HepG2 (cell line): ENCODE measurements around the gene THRB. TPM values are rescaled to one million over a fixed set of nuclear protein-coding genes. Genes with fewer than 3 reads are reported as not detected.

Source experiments
- ATAC-seq: fragments of 200-7000 bp; cut with Tn5 transposase; 3 replicates; pipeline ENCODE4 v1.9.1; 2020; ENCODE audit warnings: mild to moderate bottlenecking, moderate library complexity
- BruUV-seq: library from RNA; stranded (reverse); fragments of 400-500 nt; replicated peaks from 2 replicates; lab custom pipeline; 2021; lab: Mats Ljungman, UMichigan
- CTCF ChIA-PET: fragments of 300-600 bp; formaldehyde crosslinking; extraction: SDS; loops from one replicate; lab custom pipeline; 2021; ENCODE audit warnings: low total read pairs, inconsistent platforms, low intra/inter-chr PET ratio; lab: Yijun Ruan, JAX
- POLR2A ChIA-PET: fragments of 350-600 bp; sonication (Branson Sonifier 250); formaldehyde crosslinking; loops from one replicate; lab custom pipeline; 2020; ENCODE audit warnings: antibody characterized with exemption, inconsistent platforms; lab: Yijun Ruan, JAX
- DNase-seq: peaks from one replicate; pipeline ENCODE4 v3.0.0-alpha.2; 2015; ENCODE audit warnings: low spot score
- FAIRE-seq: peaks from 3 replicates; lab custom pipeline; 2011; peaks lifted over from hg19 to GRCh38; lab: Jason Lieb, UNC
- H2AFZ ChIP-seq: one replicate; pipeline ENCODE4 v1.6.1; 2011; ENCODE audit warnings: low read length, inconsistent platforms
- H3K27ac ChIP-seq: fragments of 300-600 bp; 3 replicates; pipeline ENCODE4 v1.8.0; 2011; ENCODE audit warnings: mixed run types, mild to moderate bottlenecking, mixed read lengths, low read length, inconsistent platforms; ENCODE audit not compliant: insufficient read depth; ENCODE audit errors: extremely low read length
- H3K27me3 ChIP-seq, 2 experiments: fragments of 200-600 bp in 1 of 2; 2 replicates in 1 of 2; 3 replicates in 1 of 2; pipeline versions ENCODE4 v1.6.0 to v1.8.0; 2011; ENCODE audit warnings: low read length in 2 of 2, mild to moderate bottlenecking in 2 of 2, moderate library complexity in 2 of 2, inconsistent platforms in 1 of 2; ENCODE audit not compliant: insufficient read depth in 2 of 2, control insufficient read depth in 1 of 2
- H3K36me3 ChIP-seq, 2 experiments: fragments of 200-600 bp in 1 of 2; replicated peaks in 1 of 2; 2 replicates in 1 of 2; 3 replicates in 1 of 2; pipeline versions ENCODE4 v1.5.1 to v1.8.0; 2011; ENCODE audit warnings: low read length in 2 of 2, inconsistent platforms in 1 of 2; ENCODE audit not compliant: insufficient read depth in 2 of 2, control insufficient read depth in 1 of 2
- H3K4me1 ChIP-seq: 2 replicates; pipeline ENCODE4 v1.5.1; 2012; ENCODE audit warnings: low read length, inconsistent platforms; ENCODE audit not compliant: insufficient read depth
- H3K4me2 ChIP-seq: 2 replicates; pipeline ENCODE4 v1.6.0; 2011; ENCODE audit warnings: low read depth, low read length, inconsistent platforms
- H3K4me3 ChIP-seq, 3 experiments: fragments of 200-600 bp in 1 of 3; sonication (generic), shearing (Covaris generic) in 1 of 3; replicated peaks in 1 of 3; 2 replicates each; pipeline ENCODE4 v1.5.1; 2011 to 2016; ENCODE audit warnings: low read length in 3 of 3, inconsistent platforms in 2 of 3, low read depth in 2 of 3, mild to moderate bottlenecking in 2 of 3, control low read depth in 1 of 3, mixed read lengths in 1 of 3; ENCODE audit not compliant: insufficient read depth in 1 of 3
- H3K79me2 ChIP-seq: one replicate; pipeline ENCODE4 v1.6.1; 2011; ENCODE audit warnings: low read length, inconsistent platforms; ENCODE audit not compliant: insufficient read depth
- H3K9ac ChIP-seq: 2 replicates; pipeline ENCODE4 v1.6.0; 2011; ENCODE audit warnings: mild to moderate bottlenecking, low read depth, low read length, inconsistent platforms; ENCODE audit not compliant: insufficient read depth
- H3K9me3 ChIP-seq: 2 replicates; pipeline ENCODE4 v1.5.1; 2012; ENCODE audit warnings: mild to moderate bottlenecking, low read length
- H4K20me1 ChIP-seq: 2 replicates; pipeline ENCODE4 v1.6.0; 2011; ENCODE audit warnings: inconsistent platforms, mild to moderate bottlenecking, low read length, moderate library complexity; ENCODE audit not compliant: insufficient read depth
- DPF2 ChIP-seq: sonication (generic); formaldehyde crosslinking; IDR thresholded peaks from 2 replicates; pipeline ENCODE4 v1.4.0; 2020; ENCODE audit warnings: mild to moderate bottlenecking, low read depth, missing genetic modification reagents, borderline replicate concordance
- HDAC2 ChIP-seq: sonication (generic); formaldehyde crosslinking; IDR thresholded peaks from 2 replicates; pipeline ENCODE4 v1.4.0; 2020; ENCODE audit warnings: missing genetic modification reagents
- KLF13 ChIP-seq: sonication (generic); formaldehyde crosslinking; IDR thresholded peaks from 2 replicates; pipeline ENCODE4 v1.4.0; 2020; ENCODE audit warnings: mild to moderate bottlenecking, missing genetic modification reagents
- LBX2 ChIP-seq: sonication (generic); formaldehyde crosslinking; IDR thresholded peaks from 2 replicates; pipeline ENCODE4 v1.5.0; 2020; ENCODE audit warnings: missing genetic modification reagents, mild to moderate bottlenecking, borderline replicate concordance
- NBN ChIP-seq: fragments of 450-650 bp; conservative IDR thresholded peaks from 2 replicates; pipeline ENCODE4 v1.6.1; 2017
- PAWR ChIP-seq: sonication (generic); formaldehyde crosslinking; IDR thresholded peaks from 2 replicates; pipeline ENCODE4 v1.4.0; 2020; ENCODE audit warnings: missing genetic modification reagents, mild to moderate bottlenecking, borderline replicate concordance
- PCBP2 ChIP-seq: fragments of 200-400 bp; formaldehyde crosslinking; optimal IDR thresholded peaks from 2 replicates; pipeline ENCODE3; 2018; ENCODE audit warnings: low read length, low read depth; ENCODE audit not compliant: poor library complexity, severe bottlenecking
- PHF8 ChIP-seq: sonication (generic); formaldehyde crosslinking; IDR thresholded peaks from 2 replicates; pipeline ENCODE4 v1.5.0; 2020; ENCODE audit warnings: missing genetic modification reagents
- ZNF607 ChIP-seq: sonication (generic); formaldehyde crosslinking; IDR thresholded peaks from 2 replicates; pipeline ENCODE4 v1.5.1; 2020; ENCODE audit warnings: missing genetic modification reagents, mild to moderate bottlenecking, borderline replicate concordance
- WGBS: methylation state at CpG from one replicate; pipeline ENCODE4 v1.1.6; 2017; ENCODE audit warnings: low lambda C conversion rate; 5-methylcytosine and 5-hydroxymethylcytosine counted together
- in situ Hi-C: cut with HindIII; loops from 2 replicates; pipeline ENCODE4 v1.10.0; 2017; ENCODE audit warnings: low pct_unique_long_range_greater_than_20kb; ENCODE audit not compliant: extremely low pct_ligation_motif_present
- intact Hi-C: fragments of 100-400 bp; cut with micrococcal nuclease; formaldehyde crosslinking; loops from one replicate; pipeline ENCODE4 v1.10.0; 2022; ENCODE audit not compliant: unreplicated experiment
- polyA plus RNA-seq, 8 experiments: library from polyadenylated mRNA; depleted of rRNA in 3 of 8; stranded (reverse) in 7 of 8; unstranded in 1 of 8; fragments of >200 nt; fragmentation: Illumina TruSeq in 4 of 8; extraction: Trizol in 4 of 8; gene quantifications; 2 replicates each; pipeline versions ENCODE4 v1.2.1 to v1.2.3, GENCODE V29; 2011 to 2016; ENCODE audit warnings: low read depth in 4 of 8, missing spikeins in 1 of 8, mixed read lengths in 1 of 8; ENCODE audit not compliant: insufficient read depth in 1 of 8
- total RNA-seq, 5 experiments: library from RNA; depleted of rRNA; stranded (reverse); fragments of >200 nt; fragmentation: Illumina TruSeq; extraction: Trizol; gene quantifications; 2 replicates each; pipeline ENCODE4 v1.2.3, GENCODE V29; 2016; ENCODE audit warnings: low read depth in 1 of 5
- TF ChIP-seq, protein P1 (sequence below): sonication (generic); formaldehyde crosslinking; IDR thresholded peaks from 2 replicates; pipeline ENCODE4 v1.5.1; 2020; ENCODE audit warnings: missing genetic modification reagents, mild to moderate bottlenecking, borderline replicate concordance
- TF ChIP-seq, protein P2 (sequence below): sonication (generic); formaldehyde crosslinking; IDR thresholded peaks from 2 replicates; pipeline ENCODE4 v1.8.1; 2023; ENCODE audit warnings: mild to moderate bottlenecking, missing genetic modification reagents
- TF ChIP-seq, protein P3 (sequence below): sonication (generic); formaldehyde crosslinking; IDR thresholded peaks from 2 replicates; pipeline ENCODE4 v1.9.0; 2021; ENCODE audit warnings: missing genetic modification reagents, borderline replicate concordance

THRB gene
- total and polyA plus RNA-seq, 2 of the 13 experiments (the other 11 are each of a cell fraction or from before 2014, with no cell fraction given), result 4.7 to 22.7 TPM

- ATAC-seq (no peak), FAIRE-seq (no peak), DNase-seq (no peak)
- in situ Hi-C loops (no loop called here), intact Hi-C loops (no loop called here)
- no peaks in the 10 kb centered on the region for H4K20me1 ChIP-seq
- BruUV-seq, result no TSS peak
- H3K9me3 ChIP-seq, result no peaks in the 10 kb centered on the region
- ChIA-PET CTCF (no interaction called here), POLR2A (no interaction called here)
- no peak overlapping the region for H2AFZ ChIP-seq
- H3K9ac ChIP-seq, result no peak overlapping the region
- no peak overlapping the region for H3K27ac ChIP-seq
- H3K36me3 ChIP-seq, result no peaks in the 10 kb centered on the region; a peak in 1 of 5 replicates
- no peaks in the 10 kb centered on the region for H3K27me3 ChIP-seq
- TF ChIP-seq ZNF607 (CRISPR knock-in tag), result no peak
- TF ChIP-seq DPF2 (CRISPR knock-in tag), result no peak
- no peak for TF ChIP-seq PCBP2
- TF ChIP-seq HDAC2 (CRISPR knock-in tag), result no peak
- peaks cover 7% of the 10 kb centered on the region for H3K4me1 ChIP-seq
- no peak overlapping the region for H3K4me2 ChIP-seq
- no peak overlapping the region for H3K4me3 ChIP-seq
- WGBS, result 97% methylated on average over 4 of the region's 4 CpGs
- H3K79me2 ChIP-seq, result no peaks in the 10 kb centered on the region
Observed at GRCh38 chr3:24514119-24514518, 19.5 kb upstream of the THRB start.

DNA sequence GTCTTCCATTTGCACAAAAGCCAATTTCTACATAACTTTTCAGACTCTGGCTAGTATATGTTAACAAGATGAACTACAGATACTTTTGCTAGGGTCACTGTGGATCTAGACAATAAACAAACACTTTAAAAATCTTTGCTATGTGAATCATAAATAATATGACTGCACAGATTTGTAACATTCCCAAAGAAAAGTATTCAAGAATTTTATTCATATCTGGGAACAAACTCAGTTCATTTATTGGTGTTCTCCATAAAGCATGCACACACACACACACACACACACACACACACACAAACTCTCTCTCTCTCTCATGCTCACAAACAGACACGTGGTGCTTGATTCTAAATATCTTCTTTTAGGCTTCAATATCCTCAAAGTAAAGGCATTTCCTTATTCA lies 18.8 kb upstream of the THRB start:
- H3K27me3 ChIP-seq, result no peaks in the 10 kb centered on the region
- FAIRE-seq (no peak), ATAC-seq (no peak), DNase-seq (no peak)
- no peak overlapping the region for H3K4me3 ChIP-seq
- H3K36me3 ChIP-seq, result no peaks in the 10 kb centered on the region; a peak in 1 of 5 replicates
- BruUV-seq, result no TSS peak
- H3K9me3 ChIP-seq, result no peaks in the 10 kb centered on the region
- H3K27ac ChIP-seq, result no peak overlapping the region
- WGBS, result 93% methylated on average over 1 of the region's 1 CpG
- intact Hi-C loops (no loop called here), in situ Hi-C loops (no loop called here)
- H3K4me1 ChIP-seq, result peaks cover under 1% of the 10 kb centered on the region; the same call in 1 of the 2 replicates
- CTCF ChIA-PET, result no interaction called here
- no peak overlapping the region for H3K4me2 ChIP-seq
- POLR2A ChIA-PET, result no interaction called here
- no peaks in the 10 kb centered on the region for H4K20me1 ChIP-seq
- H2AFZ ChIP-seq, result no peak overlapping the region
- H3K9ac ChIP-seq, result no peak overlapping the region
- no peaks in the 10 kb centered on the region for H3K79me2 ChIP-seq
- TF ChIP-seq, protein P1, sequence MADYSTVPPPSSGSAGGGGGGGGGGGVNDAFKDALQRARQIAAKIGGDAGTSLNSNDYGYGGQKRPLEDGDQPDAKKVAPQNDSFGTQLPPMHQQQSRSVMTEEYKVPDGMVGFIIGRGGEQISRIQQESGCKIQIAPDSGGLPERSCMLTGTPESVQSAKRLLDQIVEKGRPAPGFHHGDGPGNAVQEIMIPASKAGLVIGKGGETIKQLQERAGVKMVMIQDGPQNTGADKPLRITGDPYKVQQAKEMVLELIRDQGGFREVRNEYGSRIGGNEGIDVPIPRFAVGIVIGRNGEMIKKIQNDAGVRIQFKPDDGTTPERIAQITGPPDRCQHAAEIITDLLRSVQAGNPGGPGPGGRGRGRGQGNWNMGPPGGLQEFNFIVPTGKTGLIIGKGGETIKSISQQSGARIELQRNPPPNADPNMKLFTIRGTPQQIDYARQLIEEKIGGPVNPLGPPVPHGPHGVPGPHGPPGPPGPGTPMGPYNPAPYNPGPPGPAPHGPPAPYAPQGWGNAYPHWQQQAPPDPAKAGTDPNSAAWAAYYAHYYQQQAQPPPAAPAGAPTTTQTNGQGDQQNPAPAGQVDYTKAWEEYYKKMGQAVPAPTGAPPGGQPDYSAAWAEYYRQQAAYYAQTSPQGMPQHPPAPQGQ (CRISPR knock-in tag), result no peak
- TF ChIP-seq NBN (no peak), PHF8 (CRISPR knock-in tag) (no peak), KLF13 (no peak), LBX2 (CRISPR knock-in tag) (no peak), PAWR (CRISPR knock-in tag) (no peak)
- TF ChIP-seq, protein P2, sequence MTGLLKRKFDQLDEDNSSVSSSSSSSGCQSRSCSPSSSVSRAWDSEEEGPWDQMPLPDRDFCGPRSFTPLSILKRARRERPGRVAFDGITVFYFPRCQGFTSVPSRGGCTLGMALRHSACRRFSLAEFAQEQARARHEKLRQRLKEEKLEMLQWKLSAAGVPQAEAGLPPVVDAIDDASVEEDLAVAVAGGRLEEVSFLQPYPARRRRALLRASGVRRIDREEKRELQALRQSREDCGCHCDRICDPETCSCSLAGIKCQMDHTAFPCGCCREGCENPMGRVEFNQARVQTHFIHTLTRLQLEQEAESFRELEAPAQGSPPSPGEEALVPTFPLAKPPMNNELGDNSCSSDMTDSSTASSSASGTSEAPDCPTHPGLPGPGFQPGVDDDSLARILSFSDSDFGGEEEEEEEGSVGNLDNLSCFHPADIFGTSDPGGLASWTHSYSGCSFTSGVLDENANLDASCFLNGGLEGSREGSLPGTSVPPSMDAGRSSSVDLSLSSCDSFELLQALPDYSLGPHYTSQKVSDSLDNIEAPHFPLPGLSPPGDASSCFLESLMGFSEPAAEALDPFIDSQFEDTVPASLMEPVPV, result no peak
- TF ChIP-seq, protein P3, sequence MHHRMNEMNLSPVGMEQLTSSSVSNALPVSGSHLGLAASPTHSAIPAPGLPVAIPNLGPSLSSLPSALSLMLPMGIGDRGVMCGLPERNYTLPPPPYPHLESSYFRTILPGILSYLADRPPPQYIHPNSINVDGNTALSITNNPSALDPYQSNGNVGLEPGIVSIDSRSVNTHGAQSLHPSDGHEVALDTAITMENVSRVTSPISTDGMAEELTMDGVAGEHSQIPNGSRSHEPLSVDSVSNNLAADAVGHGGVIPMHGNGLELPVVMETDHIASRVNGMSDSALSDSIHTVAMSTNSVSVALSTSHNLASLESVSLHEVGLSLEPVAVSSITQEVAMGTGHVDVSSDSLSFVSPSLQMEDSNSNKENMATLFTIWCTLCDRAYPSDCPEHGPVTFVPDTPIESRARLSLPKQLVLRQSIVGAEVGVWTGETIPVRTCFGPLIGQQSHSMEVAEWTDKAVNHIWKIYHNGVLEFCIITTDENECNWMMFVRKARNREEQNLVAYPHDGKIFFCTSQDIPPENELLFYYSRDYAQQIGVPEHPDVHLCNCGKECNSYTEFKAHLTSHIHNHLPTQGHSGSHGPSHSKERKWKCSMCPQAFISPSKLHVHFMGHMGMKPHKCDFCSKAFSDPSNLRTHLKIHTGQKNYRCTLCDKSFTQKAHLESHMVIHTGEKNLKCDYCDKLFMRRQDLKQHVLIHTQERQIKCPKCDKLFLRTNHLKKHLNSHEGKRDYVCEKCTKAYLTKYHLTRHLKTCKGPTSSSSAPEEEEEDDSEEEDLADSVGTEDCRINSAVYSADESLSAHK (CRISPR knock-in tag), result no peak
